HG02973 (cell line): ENCODE data around the gene TMEM135.
"Not testable (repeated sequence)": the region's sequence is repeated elsewhere in the genome, so short reads cannot be mapped to it uniquely, and the experiment has no call there.

Source experiments
- ATAC-seq: cut with Tn5 transposase; IDR thresholded peaks from one replicate; pipeline ENCODE4 v1.9.1; 2021; ENCODE audit warnings: moderate library complexity; ENCODE audit not compliant: unreplicated experiment

The TMEM135 gene

DNA sequence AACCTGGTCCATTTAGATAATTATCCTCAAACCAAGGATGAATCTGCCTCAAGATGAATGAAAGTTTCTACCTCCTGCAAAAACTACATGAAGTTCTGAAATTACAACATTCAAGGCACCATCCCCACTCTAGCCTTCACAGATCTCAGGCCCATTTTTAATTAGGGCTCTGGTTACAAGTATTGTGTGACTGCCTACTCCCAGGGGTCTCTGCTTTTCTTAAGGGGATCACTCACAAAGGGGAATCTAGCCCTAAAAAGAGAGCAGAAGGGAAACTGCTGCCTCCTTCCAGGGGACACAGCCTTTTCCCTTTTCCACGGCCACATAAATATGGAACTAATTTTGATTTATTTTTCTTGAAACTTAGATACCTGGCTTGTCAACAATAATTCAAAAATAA, 17.4 kb upstream of the TMEM135 start:
- ATAC-seq = no peak

DNA sequence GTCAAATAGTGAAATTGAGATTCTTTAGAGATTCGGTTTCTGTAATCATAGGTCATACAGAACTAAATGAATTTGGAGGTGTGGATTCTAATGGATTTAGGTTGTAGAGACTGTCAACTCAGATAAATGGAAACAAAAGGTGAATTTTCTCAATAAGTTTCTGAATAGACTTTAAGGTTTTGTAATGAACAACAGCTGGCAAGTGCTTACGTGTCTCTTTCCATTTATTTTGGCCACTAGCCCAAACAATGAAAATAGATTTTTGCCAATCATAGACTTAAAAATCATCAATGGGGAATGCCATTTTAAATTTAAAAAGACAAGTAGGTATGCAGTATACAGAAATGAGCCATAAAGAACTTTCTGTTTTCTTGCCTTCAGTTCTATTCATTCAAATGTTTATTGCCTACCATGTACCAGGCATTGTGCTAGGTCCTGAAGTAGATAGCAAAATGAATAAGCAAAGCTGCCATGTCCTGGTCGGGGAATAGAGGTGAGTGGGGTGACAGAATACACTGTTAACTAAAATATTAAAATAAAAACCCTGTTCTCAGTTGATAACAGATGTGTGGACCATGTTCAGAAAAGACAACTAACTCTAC, 16.9 kb upstream of the TMEM135 start:
- ATAC-seq = no peak

DNA sequence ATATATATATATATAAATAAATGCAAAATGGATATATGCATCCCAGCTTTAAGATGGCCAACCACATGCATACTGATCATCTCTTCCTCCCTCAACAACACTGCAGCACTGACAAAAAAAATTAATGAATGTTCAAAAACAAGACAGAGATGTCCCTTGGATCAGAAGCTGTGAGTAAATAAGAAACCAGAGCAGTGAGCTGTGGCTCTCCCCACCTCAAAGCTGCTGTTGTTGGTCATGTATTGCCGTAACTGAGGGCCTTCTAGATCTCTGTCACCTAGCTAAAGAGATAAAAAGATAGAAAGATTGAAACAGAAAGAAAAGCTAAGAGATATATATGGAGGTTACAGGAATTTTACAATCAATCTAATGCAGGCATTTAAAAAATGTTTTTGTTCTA, 15.5 kb upstream of the TMEM135 start:
- ATAC-seq = peak; percentile 95

DNA sequence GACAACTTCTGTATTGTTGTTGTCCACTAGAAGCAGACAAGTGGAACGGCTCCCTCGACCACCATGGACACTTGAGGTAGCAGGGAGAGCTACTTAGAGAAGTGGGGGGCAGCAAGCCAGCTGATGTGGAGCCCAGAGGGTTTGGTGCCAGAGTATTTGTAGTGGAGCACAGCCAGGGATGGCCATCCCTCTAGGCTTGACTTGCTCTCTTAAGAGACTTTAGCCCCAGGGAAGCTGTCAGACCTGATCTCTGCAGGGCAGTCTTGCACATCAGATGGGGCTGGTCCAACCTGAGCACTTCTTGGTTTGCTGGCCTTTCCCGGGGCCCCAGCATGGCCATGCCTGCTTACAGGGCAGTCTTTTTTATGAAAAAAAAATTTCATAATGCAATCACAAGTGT, 15.0 kb upstream of the TMEM135 start:
- no peak for ATAC-seq

DNA sequence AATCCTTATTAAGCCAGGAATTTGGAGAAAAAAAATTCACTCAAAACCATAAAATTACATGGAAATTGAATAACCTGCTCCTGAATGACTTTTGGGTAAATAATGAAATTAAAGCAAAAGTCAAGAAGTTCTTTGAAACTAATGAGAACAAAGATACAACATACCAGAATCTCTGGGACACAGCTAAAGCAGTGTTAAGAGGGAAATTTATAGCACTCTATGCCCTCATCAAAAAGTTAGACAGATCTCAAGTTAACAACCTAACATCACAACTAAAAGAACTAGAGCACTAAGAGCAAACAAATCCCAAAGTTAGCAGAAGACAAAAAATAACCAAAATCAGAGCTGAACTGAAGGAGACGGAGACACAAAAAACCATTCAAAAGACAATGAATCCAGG, 11.3 kb upstream of the TMEM135 start:
- ATAC-seq = not testable (repeated sequence)

DNA sequence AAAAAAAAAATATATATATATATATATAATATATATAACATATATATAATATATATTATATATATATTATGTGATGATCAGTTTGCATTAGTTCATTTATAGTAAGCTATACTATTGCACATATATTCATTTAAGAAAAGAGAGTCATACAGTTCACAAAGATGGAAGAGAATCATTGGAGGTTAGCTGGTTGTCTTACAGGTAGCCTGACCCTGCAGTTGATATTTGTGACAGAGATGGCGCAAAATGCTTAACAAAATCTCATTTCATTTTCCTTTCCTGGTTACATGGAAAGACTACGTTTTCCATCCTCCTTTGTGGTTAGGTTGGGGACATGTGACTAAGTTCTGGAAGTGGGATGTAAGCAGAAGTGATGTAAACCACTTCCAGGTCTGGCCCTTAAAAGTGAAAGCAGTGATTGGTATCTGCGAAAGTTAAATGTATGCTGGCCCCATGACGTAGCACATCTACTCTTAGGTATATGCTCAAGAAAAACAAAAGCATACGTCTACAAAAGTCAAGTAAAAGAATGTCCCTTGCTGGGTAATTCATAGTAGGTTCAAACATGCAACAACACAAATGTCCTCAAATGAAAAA, 7.2 kb upstream of the TMEM135 start:
- no peak for ATAC-seq

DNA sequence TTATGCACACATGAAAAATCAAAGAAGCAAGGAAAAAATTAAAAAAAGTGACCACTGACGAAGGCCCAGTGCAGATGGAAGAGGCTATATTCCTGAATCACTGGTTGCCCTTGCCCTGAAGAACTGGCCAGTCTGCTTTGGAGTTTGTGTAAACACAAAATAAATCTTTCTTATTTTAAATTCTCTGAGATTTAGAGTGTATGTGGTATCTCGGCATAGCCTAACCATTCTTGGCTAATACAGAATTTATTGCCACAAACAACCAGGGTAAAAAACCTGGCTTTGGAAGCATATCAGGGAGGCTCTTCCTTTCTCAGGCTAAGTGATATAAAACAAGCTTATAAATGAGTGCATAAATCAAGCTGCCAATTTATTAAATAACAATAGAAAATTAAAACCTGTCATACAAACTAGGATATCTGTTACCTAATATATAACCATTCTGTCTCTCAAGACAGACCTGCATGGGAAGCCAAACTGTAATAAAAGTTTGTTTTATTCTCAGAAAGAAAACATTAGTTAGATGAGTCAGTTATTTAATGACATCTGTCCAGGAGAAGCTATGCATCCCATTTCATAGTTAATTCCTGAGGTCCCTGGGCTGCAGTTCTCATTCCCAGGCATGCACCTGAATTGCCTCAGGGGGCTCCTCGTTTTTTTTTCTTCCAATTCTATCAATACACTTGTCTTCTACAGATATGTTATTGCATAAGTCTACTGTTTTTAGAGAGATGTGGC, 6.1 kb upstream of the TMEM135 start:
- no peak for ATAC-seq

DNA sequence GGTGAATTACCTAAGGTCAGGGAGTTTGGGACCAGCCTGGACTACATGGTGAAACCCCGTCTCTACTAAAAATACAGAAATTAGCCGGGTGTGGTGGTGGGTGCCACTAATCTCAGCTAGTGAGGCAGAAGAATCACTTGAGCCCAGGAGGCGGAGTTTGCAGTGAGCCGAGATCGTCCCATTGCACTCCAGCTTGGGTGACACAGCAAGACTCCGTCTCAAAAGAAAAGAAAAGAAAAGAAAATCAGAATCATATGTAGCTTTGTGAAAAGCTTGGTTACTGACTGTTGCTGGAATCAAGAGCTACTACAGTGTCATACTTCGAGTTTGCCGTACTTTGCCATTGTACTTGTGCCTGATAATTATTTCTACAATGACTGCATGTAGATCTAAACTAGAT, 4.2 kb upstream of the TMEM135 start:
- no peak for ATAC-seq

DNA sequence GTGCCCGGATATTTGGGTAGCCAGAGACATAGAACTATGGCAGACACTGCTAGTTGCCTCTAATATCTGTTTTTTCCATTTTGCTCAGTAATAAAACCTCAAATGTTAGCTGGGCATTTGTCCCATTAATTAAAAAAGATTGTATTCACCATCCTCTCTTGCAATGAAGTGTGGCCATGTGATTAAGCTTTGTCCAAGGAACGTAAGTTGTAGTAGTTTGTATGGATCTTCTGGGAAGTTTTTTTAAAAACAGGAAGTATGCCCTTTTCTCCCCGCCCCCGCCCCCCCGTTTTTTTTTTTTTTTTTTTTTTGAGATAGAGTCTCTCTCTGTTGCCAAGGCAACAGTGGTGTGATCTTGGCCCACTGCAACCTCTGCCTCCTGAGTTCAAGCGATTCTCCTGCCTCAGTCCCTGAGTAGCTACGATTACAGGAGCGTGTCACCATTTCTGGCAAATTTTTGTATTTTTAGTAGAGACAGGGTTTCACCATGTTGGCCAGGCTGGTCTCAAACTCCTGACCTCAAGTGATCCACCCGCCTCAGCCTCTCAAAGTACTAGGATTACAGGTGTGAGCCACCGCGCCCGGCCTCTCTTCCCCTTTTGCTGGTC, 1.7 kb upstream of the TMEM135 start:
- no peak for ATAC-seq

DNA sequence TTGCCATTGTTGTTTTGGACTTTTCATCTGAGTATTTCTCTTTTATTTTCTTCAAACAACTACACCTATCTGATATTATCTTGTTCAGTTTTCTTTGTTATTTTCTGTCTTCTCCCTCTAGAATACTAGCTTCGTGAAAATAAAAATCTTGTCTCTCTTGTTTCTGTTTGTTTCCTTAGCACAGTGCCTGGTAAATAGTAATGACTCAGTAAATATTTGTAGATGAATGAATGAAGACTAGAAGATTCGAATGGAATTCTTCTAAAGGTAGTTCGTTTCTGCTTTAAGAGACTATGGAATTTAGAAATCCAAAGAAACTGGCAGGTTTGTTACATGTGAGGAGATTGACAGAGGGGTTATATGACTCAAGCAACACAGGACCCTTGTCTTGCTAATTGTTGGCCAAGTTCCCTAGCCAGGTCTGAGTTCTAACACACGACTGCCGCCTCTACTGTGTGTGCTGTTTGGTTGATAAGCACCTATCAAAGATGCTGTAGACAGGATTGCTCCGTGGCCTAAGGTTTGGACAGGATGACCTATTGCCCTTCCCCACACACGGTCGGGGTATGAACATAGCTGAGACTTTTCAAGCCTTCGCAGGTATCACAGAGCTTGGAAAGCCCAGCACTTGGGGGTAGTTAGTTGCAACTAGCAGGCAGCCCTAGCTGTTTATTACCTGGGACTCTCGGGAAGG, 831 bp upstream of the TMEM135 start:
- ATAC-seq = peak; percentile 2

DNA sequence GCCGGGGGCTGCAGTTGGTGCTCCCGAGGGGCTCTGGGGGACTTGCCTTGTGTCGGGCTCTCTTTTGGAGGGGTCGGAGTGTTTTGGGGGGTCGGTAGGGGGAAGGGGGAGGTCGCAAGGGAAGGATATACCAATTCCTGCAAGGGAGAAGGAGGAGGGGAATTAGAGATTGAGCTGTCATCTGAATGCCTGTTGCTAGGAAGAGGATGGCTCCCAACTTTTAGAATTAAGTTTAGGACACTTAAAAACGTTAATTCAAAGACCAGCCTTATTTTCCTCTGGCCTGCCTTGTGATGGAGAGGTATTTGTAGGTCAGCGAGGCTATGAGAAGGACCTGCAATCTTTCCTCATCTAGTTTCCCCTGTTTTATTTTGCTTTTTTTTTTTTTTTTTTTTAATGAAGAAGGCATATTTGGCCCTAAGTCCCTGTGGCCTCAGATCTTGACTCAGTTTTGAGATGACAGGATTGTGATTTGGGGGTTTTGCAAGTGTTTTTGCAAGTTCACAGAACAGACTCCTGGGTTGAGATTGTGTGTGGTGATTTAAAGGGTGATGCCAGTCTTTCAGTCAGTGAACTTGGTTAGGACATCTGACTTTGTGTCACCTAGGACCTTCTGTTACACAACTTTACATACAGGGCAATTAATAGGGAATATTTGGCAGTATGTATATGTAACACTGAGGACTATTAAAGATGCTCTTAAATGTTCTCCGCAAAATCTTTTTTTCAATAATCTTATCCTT, 672 bp downstream of the TMEM135 start:
- no peak for ATAC-seq

DNA sequence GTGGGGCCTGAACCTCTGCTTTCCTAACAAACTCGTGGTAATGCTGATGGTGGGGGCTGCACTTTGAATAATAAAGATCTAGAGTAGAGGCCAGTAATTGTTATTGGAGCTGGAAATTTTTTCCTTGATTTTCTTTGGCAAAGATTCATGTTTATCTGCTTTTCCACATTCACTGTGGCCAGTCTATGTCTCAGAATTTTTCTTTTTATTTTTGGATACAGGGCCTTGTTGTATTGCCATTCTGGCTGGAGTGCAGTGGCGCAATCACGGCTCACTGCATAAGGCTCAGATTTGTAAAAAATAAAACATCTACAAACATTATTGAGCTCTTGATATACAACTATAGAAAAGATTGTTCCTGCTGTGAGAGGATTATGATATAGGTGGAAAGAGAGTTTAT, 1.6 kb downstream of the TMEM135 start:
- no peak for ATAC-seq

DNA sequence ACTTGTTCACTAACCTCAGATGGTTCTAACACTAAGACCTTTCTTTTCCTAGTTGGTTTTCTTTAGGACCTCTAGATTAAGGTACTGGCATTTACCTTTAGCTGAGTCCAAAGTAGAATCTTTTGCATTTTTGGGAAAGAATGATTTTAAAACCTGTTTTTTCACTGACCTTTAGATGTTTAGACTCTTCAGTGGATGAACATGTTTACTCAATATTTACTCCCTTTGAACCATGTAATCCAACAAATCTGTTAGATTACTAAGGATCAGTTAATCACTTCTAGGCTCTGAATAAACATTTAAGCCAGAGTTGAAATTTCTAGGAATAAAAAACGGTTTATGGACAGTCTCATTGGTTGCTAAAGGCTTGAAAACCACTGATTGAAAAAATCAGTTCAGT, 6.2 kb downstream of the TMEM135 start:
- ATAC-seq = no peak

DNA sequence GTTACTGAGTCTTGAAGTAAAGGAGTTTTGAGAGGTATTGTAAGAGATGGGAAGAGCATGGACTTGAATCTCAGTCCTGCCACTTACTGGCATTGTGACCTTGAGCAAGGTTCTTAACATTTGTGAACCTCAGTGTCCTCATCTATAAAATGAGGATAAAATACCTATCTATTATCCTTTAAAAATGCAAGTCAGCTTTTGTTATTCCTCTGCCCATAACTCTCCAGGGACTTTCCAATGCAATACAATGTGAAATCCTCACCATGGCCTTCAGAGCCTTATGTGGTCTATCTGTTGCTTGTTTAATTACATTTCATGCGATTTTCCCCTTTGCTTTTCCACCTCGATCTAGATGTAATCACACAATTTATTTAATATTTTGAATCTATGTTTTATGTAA, 9.1 kb downstream of the TMEM135 start:
- no peak for ATAC-seq

DNA sequence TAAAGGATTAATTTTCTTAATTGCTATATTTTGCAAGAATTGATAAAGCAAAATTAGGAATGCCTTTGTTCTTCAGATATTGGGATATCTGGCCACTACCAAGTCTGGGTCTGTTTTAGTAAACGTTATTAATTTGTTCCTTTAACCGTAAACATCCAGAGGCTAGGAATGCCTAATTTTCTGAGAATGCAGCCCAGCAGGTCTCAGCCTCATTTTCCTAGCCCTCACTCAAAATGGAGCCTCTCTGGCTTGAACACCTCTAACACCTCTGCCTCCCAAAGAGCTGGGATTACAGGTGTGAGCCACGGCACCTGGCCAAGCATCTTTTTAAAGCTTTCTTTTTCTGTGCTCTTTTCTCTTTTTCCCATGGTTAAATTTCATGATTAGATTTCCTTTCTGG, 18.4 kb downstream of the TMEM135 start:
- ATAC-seq = no peak

DNA sequence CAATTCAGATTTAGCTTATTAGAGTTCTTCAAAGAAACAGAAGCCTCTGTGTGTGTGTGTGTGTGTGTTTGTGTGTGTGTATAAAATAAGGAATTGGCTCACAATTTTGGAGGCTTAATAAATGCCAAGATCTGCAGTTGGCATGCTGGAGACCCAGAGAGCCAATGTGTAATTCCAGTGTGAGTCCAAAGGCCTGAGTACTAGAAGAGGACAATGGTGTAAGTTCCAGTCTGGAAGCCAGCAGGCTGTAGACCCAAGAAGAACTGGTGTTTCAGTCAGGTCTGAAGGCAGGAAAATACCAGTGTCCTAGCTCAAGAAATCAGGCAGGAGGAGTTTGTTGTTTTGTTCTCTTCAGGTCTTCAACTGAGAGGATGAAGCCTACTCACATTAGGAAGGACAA, 20.0 kb downstream of the TMEM135 start:
- ATAC-seq = no peak

DNA sequence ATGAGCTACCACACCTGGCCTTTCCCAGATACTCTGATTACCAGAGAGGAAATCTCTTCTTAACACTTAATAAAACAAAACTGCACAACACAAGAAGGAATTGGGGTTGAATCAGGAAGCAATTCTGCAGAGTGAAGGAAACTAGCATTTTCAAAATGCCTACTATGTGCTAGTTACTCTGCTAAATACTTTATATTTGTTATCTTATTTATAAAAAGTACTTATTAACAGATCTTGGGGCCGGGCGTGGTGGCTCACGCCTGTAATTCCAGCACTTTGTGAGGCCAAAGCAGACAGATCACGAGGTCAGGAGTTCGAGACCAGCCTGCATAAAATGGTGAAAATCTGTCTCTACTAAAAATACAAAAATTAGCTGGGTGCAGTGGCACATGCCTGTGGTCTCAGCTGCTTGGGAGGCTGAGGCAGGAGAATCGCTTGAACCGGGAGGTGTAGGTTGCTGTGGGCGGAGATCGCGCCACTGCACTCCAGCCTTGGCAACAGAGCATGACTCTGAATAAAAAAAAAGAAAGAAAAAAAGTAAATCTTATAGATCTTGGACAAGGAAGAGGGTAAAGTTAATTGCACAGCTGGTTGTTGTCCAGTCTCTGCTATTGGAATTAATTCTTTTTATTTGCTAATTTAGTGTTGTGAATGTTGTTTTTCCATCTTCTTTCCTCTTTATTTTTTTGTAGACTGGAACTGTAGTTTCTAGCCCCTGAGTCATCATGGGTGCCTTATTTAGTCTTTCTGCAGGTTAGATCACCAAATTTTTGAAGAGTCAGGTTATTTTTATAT, 22.1 kb downstream of the TMEM135 start:
- no peak for ATAC-seq

DNA sequence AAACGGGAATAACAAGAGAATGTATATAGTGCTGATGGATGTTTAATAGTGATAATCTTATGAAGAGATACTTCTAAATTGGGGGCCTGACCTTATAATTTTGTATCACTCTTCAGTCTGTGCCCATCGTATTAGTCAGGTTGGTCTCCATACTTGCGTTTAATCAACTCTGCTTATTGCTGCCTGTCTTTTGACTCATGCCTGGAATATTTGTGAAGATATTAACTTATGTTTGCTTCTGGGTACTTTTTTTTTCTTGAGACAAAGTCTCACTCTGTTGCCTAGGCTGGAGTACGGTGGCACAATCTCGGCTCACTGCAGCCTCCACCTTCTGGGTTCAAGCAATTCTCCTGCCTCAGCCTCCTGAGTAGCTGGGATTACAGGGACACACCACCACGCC, 24.0 kb downstream of the TMEM135 start:
- ATAC-seq = no peak

DNA sequence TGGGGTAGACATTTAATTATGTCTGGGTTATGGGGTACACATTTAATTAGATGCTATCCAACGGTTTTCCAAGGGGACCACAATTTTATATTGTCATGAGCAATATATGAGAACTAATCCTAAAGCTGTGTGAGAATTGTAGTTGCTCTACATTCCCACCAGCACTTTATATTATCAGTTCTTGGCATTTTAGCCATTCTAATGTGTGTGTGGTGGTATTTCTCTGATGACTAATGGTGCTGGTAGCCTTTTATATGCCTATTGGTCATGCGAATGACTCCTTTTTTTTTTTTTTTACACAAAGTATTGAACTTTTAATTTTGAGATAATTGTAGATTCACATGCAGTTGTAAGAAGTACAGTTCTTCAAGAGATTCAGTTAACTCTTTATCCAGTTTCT, 26.2 kb downstream of the TMEM135 start:
- ATAC-seq = no peak

DNA sequence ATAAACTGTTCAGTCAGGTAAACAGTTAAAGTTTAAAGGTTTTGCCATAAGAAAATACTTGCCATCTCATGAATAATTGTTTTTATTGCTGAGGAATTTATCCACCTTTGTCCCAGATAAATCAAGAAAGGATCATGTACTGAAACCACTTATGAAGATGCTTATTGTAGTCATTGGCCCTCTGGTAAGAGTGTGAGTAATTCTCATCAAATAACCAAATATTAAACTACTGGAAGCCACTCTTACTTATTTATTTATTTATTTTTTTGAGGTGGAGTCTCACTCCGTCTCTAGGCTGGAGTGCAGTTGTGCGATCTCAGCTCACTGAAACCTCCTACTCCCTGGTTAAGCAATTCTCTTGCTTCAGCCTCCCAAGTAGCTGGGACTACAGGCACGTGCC, 35.1 kb downstream of the TMEM135 start:
- no peak for ATAC-seq
